Neural cell (in vitro differentiated cells): ENCODE measurements around the gene SRGAP3. TPM values are rescaled to one million over a fixed set of nuclear protein-coding genes. Genes with fewer than 3 reads are reported as not detected.

ENCODE experiments used
- H2AFZ ChIP-seq: fragments of 200-600, 300-800 bp; sonication (generic), shearing (Covaris generic); 2 replicates; pipeline ENCODE4 v1.6.0; 2014; ENCODE audit warnings: low read depth, mild to moderate bottlenecking, antibody characterized with exemption, low read length, moderate library complexity
- H3F3A ChIP-seq: fragments of 200-600 bp; shearing (Covaris generic); 2 replicates; pipeline ENCODE4 v1.6.1; 2016; ENCODE audit warnings: mild to moderate bottlenecking, moderate library complexity, mixed read lengths, antibody characterized with exemption, low read length; ENCODE audit not compliant: insufficient read depth, poor library complexity, severe bottlenecking
- H3K27ac ChIP-seq: fragments of 200-600, 300-800 bp; sonication (generic), shearing (Covaris generic); 2 replicates; pipeline ENCODE4 v1.5.1; 2014; ENCODE audit warnings: mild to moderate bottlenecking, low read length, moderate library complexity
- H3K27me3 ChIP-seq: fragments of 300-800, 200-600 bp; sonication (generic), shearing (Covaris generic); 2 replicates; pipeline ENCODE4 v1.6.0; 2014; ENCODE audit warnings: mild to moderate bottlenecking, low read depth, low read length, moderate library complexity; ENCODE audit not compliant: insufficient read depth
- H3K36me3 ChIP-seq: fragments of 300-800, 200-600 bp; sonication (generic), shearing (Covaris generic); 2 replicates; pipeline ENCODE4 v1.5.1; 2014; ENCODE audit warnings: mild to moderate bottlenecking, antibody characterized with exemption, low read length, moderate library complexity; ENCODE audit not compliant: insufficient read depth
- H3K4me2 ChIP-seq: fragments of 300-800, 200-600 bp; sonication (generic), shearing (Covaris generic); 2 replicates; pipeline ENCODE4 v1.6.0; 2014; ENCODE audit warnings: mild to moderate bottlenecking, low read length
- H3K4me3 ChIP-seq: fragments of 300-800, 200-600 bp; sonication (generic), shearing (Covaris generic); 2 replicates; pipeline ENCODE4 v1.5.1; 2014; ENCODE audit warnings: mild to moderate bottlenecking, low read length, moderate library complexity
- H3K79me2 ChIP-seq: fragments of 200-600 bp; shearing (Covaris generic); replicated peaks from 2 replicates; pipeline ENCODE4 v1.6.0; 2014; ENCODE audit warnings: mild to moderate bottlenecking, low read length, moderate library complexity; ENCODE audit not compliant: insufficient read depth
- H3K9ac ChIP-seq: fragments of 300-800, 200-600 bp; sonication (generic), shearing (Covaris generic); 2 replicates; pipeline ENCODE4 v1.6.1; 2016; ENCODE audit warnings: mild to moderate bottlenecking, low read length, mixed read lengths
- H3K9me2 ChIP-seq: fragments of 200-600 bp; shearing (Covaris generic); 2 replicates; pipeline ENCODE4 v1.6.1; 2016; ENCODE audit warnings: mild to moderate bottlenecking, low read length, mixed read lengths; ENCODE audit not compliant: insufficient read depth
- H3K9me3 ChIP-seq: fragments of 200-600, 300-800 bp; sonication (generic), shearing (Covaris generic); 2 replicates; pipeline ENCODE4 v1.6.1; 2016; ENCODE audit warnings: mild to moderate bottlenecking, mixed run types, low read length, moderate library complexity, mixed read lengths
- H4K20me1 ChIP-seq: fragments of 200-600 bp; shearing (Covaris generic); 2 replicates; pipeline ENCODE4 v1.6.1; 2016; ENCODE audit warnings: mild to moderate bottlenecking, mixed run types; ENCODE audit not compliant: insufficient read depth
- CTCF ChIP-seq: fragments of 450-650 bp; IDR thresholded peaks from 2 replicates; pipeline ENCODE4 v1.5.1; 2014; ENCODE audit warnings: antibody characterized with exemption, mild to moderate bottlenecking, moderate library complexity; ENCODE audit not compliant: poor library complexity, severe bottlenecking
- EP300 ChIP-seq: fragments of 450-650 bp; conservative IDR thresholded peaks from 2 replicates; pipeline ENCODE4 v1.6.1; 2014; ENCODE audit warnings: antibody characterized with exemption, mild to moderate bottlenecking, moderate library complexity; ENCODE audit not compliant: poor library complexity, severe bottlenecking
- EZH2 ChIP-seq: fragments of 200-600, 300-800 bp; shearing (Covaris generic), sonication (generic); IDR thresholded peaks from 2 replicates; pipeline ENCODE4 v1.6.1; 2014; ENCODE audit warnings: antibody characterized with exemption, low read length, borderline replicate concordance, mild to moderate bottlenecking; ENCODE audit not compliant: insufficient read depth, poor library complexity, severe bottlenecking
- MXI1 ChIP-seq: fragments of 450-650 bp; conservative IDR thresholded peaks from 2 replicates; pipeline ENCODE4 v1.6.1; 2014; ENCODE audit warnings: antibody characterized with exemption, mild to moderate bottlenecking; ENCODE audit not compliant: poor library complexity, severe bottlenecking
- POLR2AphosphoS5 ChIP-seq: IDR thresholded peaks from 2 replicates; pipeline ENCODE4 v1.6.1; 2012
- RAD21 ChIP-seq: fragments of 450-650 bp; conservative IDR thresholded peaks from 2 replicates; pipeline ENCODE4 v1.6.1; 2014; ENCODE audit warnings: antibody characterized with exemption, mild to moderate bottlenecking, moderate library complexity
- REST ChIP-seq: IDR thresholded peaks from 2 replicates; pipeline ENCODE4 v1.6.1; 2012; ENCODE audit warnings: borderline replicate concordance
- SMC3 ChIP-seq: fragments of 450-650 bp; conservative IDR thresholded peaks from 2 replicates; pipeline ENCODE4 v1.6.1; 2014; ENCODE audit warnings: antibody characterized with exemption, mild to moderate bottlenecking, moderate library complexity; ENCODE audit not compliant: poor library complexity
- TAF1 ChIP-seq: IDR thresholded peaks from 2 replicates; pipeline ENCODE4 v1.6.1; 2012; ENCODE audit warnings: low read depth
- polyA plus RNA-seq: library from polyadenylated mRNA; depleted of rRNA; stranded (reverse); fragments of >200 nt; gene quantifications from 2 replicates; pipeline ENCODE4 v1.2.3, GENCODE V29; 2014

The SRGAP3 gene
- polyA plus RNA-seq, 1 donor from 2014 or later: 31.5 TPM

GRCh38 chr3:9211155-9211950, 38.1 kb downstream of the SRGAP3 start:
- Histone ChIP-seq H3K4me3 (no peak overlapping the region), H3K79me2 (peaks cover 19% of the 10 kb centered on the region), H3K9me2 (no peaks in the 10 kb centered on the region), H2AFZ (no peak overlapping the region), H3F3A (no peaks in the 10 kb centered on the region), H3K27ac (no peak overlapping the region), H4K20me1 (no peaks in the 10 kb centered on the region), H3K4me2 (no peak overlapping the region), H3K36me3 (no peaks in the 10 kb centered on the region), H3K9me3 (no peaks in the 10 kb centered on the region), H3K27me3 (no peaks in the 10 kb centered on the region), H3K9ac (no peak overlapping the region)
- no peak for TF ChIP-seq REST
- no peak for TF ChIP-seq RAD21
- TF ChIP-seq POLR2AphosphoS5: no peak
- TF ChIP-seq TAF1: no peak
- TF ChIP-seq CTCF: no peak
- no peak for TF ChIP-seq EP300
- TF ChIP-seq SMC3: no peak
- TF ChIP-seq EZH2: no peak
- TF ChIP-seq MXI1: no peak

GRCh38 chr3:9209777-9210176, 39.7 kb downstream of the SRGAP3 start:
- no peak overlapping the region for H2AFZ ChIP-seq
- no peaks in the 10 kb centered on the region for H3F3A ChIP-seq
- no peak overlapping the region for H3K4me3 ChIP-seq
- H3K27me3 ChIP-seq: no peaks in the 10 kb centered on the region
- no peaks in the 10 kb centered on the region for H3K9me3 ChIP-seq
- no peak overlapping the region for H3K9ac ChIP-seq
- H3K36me3 ChIP-seq: no peaks in the 10 kb centered on the region
- H3K9me2 ChIP-seq: no peaks in the 10 kb centered on the region
- no peak for TF ChIP-seq MXI1
- no peak for TF ChIP-seq REST
- no peak for TF ChIP-seq EP300
- no peak for TF ChIP-seq CTCF
- TF ChIP-seq POLR2AphosphoS5: no peak
- TF ChIP-seq TAF1: no peak
- TF ChIP-seq SMC3: no peak
- H4K20me1 ChIP-seq: no peaks in the 10 kb centered on the region
- no peak overlapping the region for H3K27ac ChIP-seq
- no peak overlapping the region for H3K4me2 ChIP-seq
- peaks cover 23% of the 10 kb centered on the region for H3K79me2 ChIP-seq
